ENCODE measurements around the gene DAAM1. TPM values are rescaled to one million over a fixed set of nuclear protein-coding genes. Genes with fewer than 3 reads are reported as not detected.

The DAAM1 gene
- polyA plus RNA-seq, 3 donors from 2014 or later: 7.3 to 14.2 (median 12.1) TPM

- peaks cover 0 to 4% (median 0%) of the 10 kb centered on the region in 3 donors for H3K36me3 Mint-ChIP-seq
- no peaks in the 10 kb centered on the region for H3K4me1 Mint-ChIP-seq
- no peak overlapping the region for H3K4me3 Mint-ChIP-seq
- no peak overlapping the region for H3K27ac Mint-ChIP-seq
- H3K9me3 Mint-ChIP-seq: peaks cover 0 to 2% (median 0%) of the 10 kb centered on the region in 6 donors
- peaks cover 0 to 4% (median 2%) of the 10 kb centered on the region in 3 donors for H3K27me3 Mint-ChIP-seq (ENCODE audit: low read depth in 3 of 3)
- no peak for DNase-seq
Observed at GRCh38 chr14:59391388-59391787, 202.9 kb downstream of the DAAM1 start.

DNA sequence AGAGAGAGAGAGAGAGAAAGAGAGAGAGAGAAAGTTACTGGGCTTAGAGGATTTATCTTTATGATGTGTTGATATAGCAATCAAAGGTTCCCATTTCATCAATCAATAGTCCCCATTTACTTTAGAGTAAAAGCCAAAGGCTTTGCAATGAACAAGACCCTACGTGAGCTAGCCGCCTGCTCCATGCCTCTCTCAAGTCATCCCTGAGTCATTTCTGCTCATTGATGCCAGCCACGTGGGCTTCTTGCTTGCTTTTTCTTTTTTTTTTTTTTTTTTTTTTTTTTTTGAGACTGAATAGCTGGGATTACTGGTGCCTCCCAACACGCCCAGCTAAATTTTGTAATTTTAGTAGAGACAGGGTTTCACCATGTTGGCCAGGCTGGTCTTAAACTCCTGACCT is 205.8 kb downstream of the DAAM1 start:
- no peak overlapping the region for H3K27ac Mint-ChIP-seq
- peaks cover 0 to 4% (median 0%) of the 10 kb centered on the region in 3 donors for H3K36me3 Mint-ChIP-seq
- no peak for DNase-seq
- peaks cover 13% of the 10 kb centered on the region in 2 donors for H3K4me1 Mint-ChIP-seq
- no peaks in the 10 kb centered on the region for H3K9me3 Mint-ChIP-seq
- peaks cover 0 to 3% (median 2%) of the 10 kb centered on the region in 3 donors for H3K27me3 Mint-ChIP-seq (ENCODE audit: low read depth in 3 of 3)
- H3K4me3 Mint-ChIP-seq: no peak overlapping the region

- no peak overlapping the region for H3K4me3 Mint-ChIP-seq
- peaks cover 0 to 4% (median 0%) of the 10 kb centered on the region in 3 donors for H3K36me3 Mint-ChIP-seq
- no peak for DNase-seq
- no peaks in the 10 kb centered on the region for H3K9me3 Mint-ChIP-seq
- H3K4me1 Mint-ChIP-seq: peaks cover 14 to 17% of the 10 kb centered on the region in 2 donors
- H3K27me3 Mint-ChIP-seq (ENCODE audit: low read depth in 3 of 3): peaks cover 0 to 3% (median 2%) of the 10 kb centered on the region in 3 donors
- H3K27ac Mint-ChIP-seq: no peak overlapping the region
Observed at GRCh38 chr14:59395672-59396071, 207.2 kb downstream of the DAAM1 start.

- Mint-ChIP-seq H3K27me3 (ENCODE audit: low read depth in 3 of 3) (peaks cover 0 to 6% (median 2%) of the 10 kb centered on the region in 3 donors), H3K36me3 (peaks cover 0 to 4% (median 0%) of the 10 kb centered on the region in 3 donors), H3K9me3 (peaks cover 0 to 4% (median 0%) of the 10 kb centered on the region in 6 donors), H3K4me1 (peaks cover 14 to 17% of the 10 kb centered on the region in 2 donors), H3K27ac (peak overlapping the region in 4 of 6 donors; percentile 7 to 74 (median 67)), H3K4me3 (peak overlapping the region; percentile 39 to 57 (median 46))
- DNase-seq: peak; percentile 23 to 39 (median 35)
Observed at GRCh38 chr14:59398841-59399240, 210.4 kb downstream of the DAAM1 start.

DNA sequence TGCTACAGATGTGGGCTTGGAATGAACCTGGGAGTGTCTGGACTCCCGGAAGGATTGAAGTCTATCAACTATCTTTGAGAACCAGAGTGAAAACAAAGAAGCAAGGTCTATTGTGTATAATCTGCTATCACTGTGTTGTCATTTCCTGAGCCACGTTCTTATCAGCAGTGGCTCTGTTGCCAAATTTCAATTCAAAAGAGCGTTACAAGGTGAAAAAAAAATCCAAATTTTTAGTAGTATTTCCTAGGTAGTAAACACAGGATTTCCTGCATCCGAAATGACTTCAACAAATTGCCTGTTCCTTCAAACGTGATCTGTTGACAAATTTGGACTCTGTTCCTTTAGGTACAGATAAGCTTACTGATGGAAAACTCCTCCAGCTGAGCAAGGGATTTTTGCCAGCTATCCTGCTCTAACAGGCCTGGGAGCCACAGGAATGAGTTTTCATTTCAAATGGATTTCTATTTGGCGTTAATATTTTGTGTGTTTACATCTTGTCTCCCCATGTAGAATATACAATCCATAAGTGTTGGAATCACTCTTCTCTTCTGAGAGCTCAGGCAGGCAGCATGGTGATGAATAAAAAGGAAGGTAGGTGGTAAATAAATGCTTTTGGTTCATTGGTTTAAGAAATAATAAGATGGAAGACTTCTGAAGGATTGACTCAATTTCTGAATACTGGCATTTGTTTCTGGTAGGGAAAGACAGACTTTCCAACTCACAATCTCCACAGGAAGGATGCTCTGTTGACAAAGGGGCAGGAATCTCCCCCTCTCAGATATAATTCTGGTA is 218.2 kb downstream of the DAAM1 start:
- H3K4me3 Mint-ChIP-seq: no peak overlapping the region
- no peak for DNase-seq
- H3K27ac Mint-ChIP-seq: no peak overlapping the region
- H3K4me1 Mint-ChIP-seq: no peaks in the 10 kb centered on the region
- peaks cover 4 to 8% (median 4%) of the 10 kb centered on the region in 3 donors for H3K27me3 Mint-ChIP-seq (ENCODE audit: low read depth in 3 of 3)
- H3K36me3 Mint-ChIP-seq: peaks cover 0 to 6% (median 0%) of the 10 kb centered on the region in 3 donors
- peaks cover 0 to 16% (median 7%) of the 10 kb centered on the region in 6 donors for H3K9me3 Mint-ChIP-seq

- Mint-ChIP-seq H3K27ac (no peak overlapping the region), H3K36me3 (peaks cover 0 to 6% (median 0%) of the 10 kb centered on the region in 3 donors), H3K27me3 (ENCODE audit: low read depth in 3 of 3) (peaks cover 4 to 12% (median 4%) of the 10 kb centered on the region in 3 donors), H3K9me3 (peaks cover 0 to 16% (median 6%) of the 10 kb centered on the region in 6 donors), H3K4me1 (peaks cover 0 to 5% of the 10 kb centered on the region in 2 donors), H3K4me3 (no peak overlapping the region)
- DNase-seq: no peak
Observed at GRCh38 chr14:59407246-59408010, 219.0 kb downstream of the DAAM1 start.

- no peak overlapping the region for H3K27ac Mint-ChIP-seq
- no peak overlapping the region for H3K4me3 Mint-ChIP-seq
- peaks cover 0 to 3% (median under 1%) of the 10 kb centered on the region in 6 donors for H3K9me3 Mint-ChIP-seq
- peaks cover 0 to 6% of the 10 kb centered on the region in 2 donors for H3K4me1 Mint-ChIP-seq
- peaks cover 0 to 4% (median 1%) of the 10 kb centered on the region in 3 donors for H3K27me3 Mint-ChIP-seq (ENCODE audit: low read depth in 3 of 3)
- DNase-seq: no peak
- no peaks in the 10 kb centered on the region for H3K36me3 Mint-ChIP-seq
Observed at GRCh38 chr14:59415836-59416602, 227.6 kb downstream of the DAAM1 start.

- H3K27me3 Mint-ChIP-seq (ENCODE audit: low read depth in 3 of 3): peaks cover 0 to 5% (median 0%) of the 10 kb centered on the region in 3 donors
- H3K27ac Mint-ChIP-seq: peak overlapping the region in 1 of 6 donors; percentile 65
- H3K36me3 Mint-ChIP-seq: no peaks in the 10 kb centered on the region
- peaks cover 0 to 2% of the 10 kb centered on the region in 2 donors for H3K4me1 Mint-ChIP-seq
- peaks cover 0 to 2% (median 0%) of the 10 kb centered on the region in 6 donors for H3K9me3 Mint-ChIP-seq
- no peak overlapping the region for H3K4me3 Mint-ChIP-seq
- DNase-seq: no peak
Observed at GRCh38 chr14:59417311-59417710, 228.8 kb downstream of the DAAM1 start.

- no peak overlapping the region for H3K4me3 Mint-ChIP-seq
- peaks cover 0 to 4% (median 0%) of the 10 kb centered on the region in 3 donors for H3K27me3 Mint-ChIP-seq (ENCODE audit: low read depth in 3 of 3)
- H3K36me3 Mint-ChIP-seq: no peaks in the 10 kb centered on the region
- no peaks in the 10 kb centered on the region for H3K4me1 Mint-ChIP-seq
- no peak overlapping the region for H3K27ac Mint-ChIP-seq
- no peaks in the 10 kb centered on the region for H3K9me3 Mint-ChIP-seq
- DNase-seq: no peak
Observed at GRCh38 chr14:59419303-59419702, 230.8 kb downstream of the DAAM1 start.

All from immature natural killer cell (primary cell).